Upper lobe of left lung (tissue), 4 donors: Measurements from ENCODE around the gene NEURL1B.

Experiments
- CTCF ChIP-seq, 6 experiments: fragments of 450-650 bp in 4 of 6; fragments of 200-600 bp in 2 of 6; sonication (generic) in 2 of 6; IDR thresholded peaks; one replicate each; pipeline ENCODE4 v1.5.1; 2016 to 2019; ENCODE audit warnings: antibody characterized with exemption in 6 of 6
- EP300 ChIP-seq, 4 donors: sonication (generic); formaldehyde crosslinking; IDR thresholded peaks; one replicate each; pipeline ENCODE4 v1.5.1; 2017; ENCODE audit warnings: antibody characterized with exemption in 4 of 4, control low read depth in 2 of 4
- POLR2A ChIP-seq, 4 donors: fragments of 450-650 bp; IDR thresholded peaks; one replicate each; pipeline ENCODE4 v1.5.1; 2016 to 2017; ENCODE audit warnings: antibody characterized with exemption in 4 of 4, mild to moderate bottlenecking in 2 of 4
- POLR2AphosphoS5 ChIP-seq, 2 donors: sonication (generic); formaldehyde crosslinking; IDR thresholded peaks; one replicate each; pipeline ENCODE4 v1.5.1; 2017; ENCODE audit warnings: antibody characterized with exemption in 2 of 2

- TF ChIP-seq CTCF (IDR thresholded peaks at IDR 0.05) (no peak), POLR2A (IDR thresholded peaks at IDR 0.05) (no peak), POLR2AphosphoS5 (IDR thresholded peaks at IDR 0.05) (no peak), EP300 (IDR thresholded peaks at IDR 0.05) (no peak)
These were observed 42.8 kb downstream of the NEURL1B start for GRCh38 chr5:172683645-172684471.
